ENCODE measurements around the gene TGFBR2. TPM values are rescaled to one million over a fixed set of nuclear protein-coding genes. Genes with fewer than 3 reads are reported as not detected.

TGFBR2 gene
- total RNA-seq, 1 donor from 2014 or later = 289 TPM

DNA sequence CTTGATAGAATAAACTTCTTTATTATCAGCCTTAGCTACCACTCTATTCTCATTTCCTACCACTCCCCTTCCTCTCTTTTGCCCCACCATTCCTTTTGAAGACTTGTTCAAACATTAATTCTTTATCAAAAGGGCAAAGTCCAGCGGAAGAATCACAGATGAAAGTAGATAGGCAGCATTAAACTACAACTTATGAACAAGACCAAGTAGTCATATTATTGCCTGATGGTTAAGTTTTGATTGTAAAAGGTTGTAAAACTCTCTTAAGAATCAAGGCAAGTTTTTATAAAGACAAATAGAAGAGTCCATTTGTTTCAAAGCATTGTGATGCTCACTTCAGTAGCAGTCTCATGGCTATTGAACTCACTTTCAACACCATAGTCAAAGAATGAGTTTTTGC is 22.4 kb upstream of the TGFBR2 start:
- ATAC-seq (no peak), DNase-seq (no peak)
- TF ChIP-seq, protein P1, sequence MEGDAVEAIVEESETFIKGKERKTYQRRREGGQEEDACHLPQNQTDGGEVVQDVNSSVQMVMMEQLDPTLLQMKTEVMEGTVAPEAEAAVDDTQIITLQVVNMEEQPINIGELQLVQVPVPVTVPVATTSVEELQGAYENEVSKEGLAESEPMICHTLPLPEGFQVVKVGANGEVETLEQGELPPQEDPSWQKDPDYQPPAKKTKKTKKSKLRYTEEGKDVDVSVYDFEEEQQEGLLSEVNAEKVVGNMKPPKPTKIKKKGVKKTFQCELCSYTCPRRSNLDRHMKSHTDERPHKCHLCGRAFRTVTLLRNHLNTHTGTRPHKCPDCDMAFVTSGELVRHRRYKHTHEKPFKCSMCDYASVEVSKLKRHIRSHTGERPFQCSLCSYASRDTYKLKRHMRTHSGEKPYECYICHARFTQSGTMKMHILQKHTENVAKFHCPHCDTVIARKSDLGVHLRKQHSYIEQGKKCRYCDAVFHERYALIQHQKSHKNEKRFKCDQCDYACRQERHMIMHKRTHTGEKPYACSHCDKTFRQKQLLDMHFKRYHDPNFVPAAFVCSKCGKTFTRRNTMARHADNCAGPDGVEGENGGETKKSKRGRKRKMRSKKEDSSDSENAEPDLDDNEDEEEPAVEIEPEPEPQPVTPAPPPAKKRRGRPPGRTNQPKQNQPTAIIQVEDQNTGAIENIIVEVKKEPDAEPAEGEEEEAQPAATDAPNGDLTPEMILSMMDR (IDR thresholded peaks at IDR 0.05) = no peak
- intact Hi-C loops (cut with DNase I) = no loop called here
- H3K36me3 ChIP-seq = no peaks in the 10 kb centered on the region
- H3K27ac ChIP-seq = no peak overlapping the region
- no peaks in the 10 kb centered on the region for H3K27me3 ChIP-seq (ENCODE audit: low read depth)
- no peak overlapping the region for H3K4me3 ChIP-seq
- H3K4me1 ChIP-seq = no peaks in the 10 kb centered on the region
- no peaks in the 10 kb centered on the region for H3K9me3 ChIP-seq

DNA sequence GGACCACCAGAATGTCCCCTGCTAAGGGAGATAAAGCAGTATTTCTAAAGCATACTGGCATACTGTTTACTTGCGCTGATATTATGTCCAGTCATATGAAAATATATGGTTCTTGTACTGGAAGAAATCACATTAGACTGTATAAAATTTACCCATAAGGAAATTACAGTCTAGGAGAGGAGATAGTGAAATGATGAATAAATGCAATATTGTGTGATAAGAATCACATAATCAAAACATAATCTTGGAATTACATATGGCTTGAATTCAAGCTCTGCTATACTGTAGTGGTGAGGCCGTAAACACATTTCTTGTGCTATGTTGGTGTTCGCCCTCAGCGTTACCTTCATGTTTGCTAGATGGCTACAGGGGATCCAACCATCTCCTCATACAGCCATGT is 20.7 kb upstream of the TGFBR2 start:
- TF ChIP-seq, protein P1 (IDR thresholded peaks at IDR 0.05) = no peak
- DNase-seq = no peak
- Histone ChIP-seq H3K4me3 (no peak overlapping the region), H3K27ac (no peak overlapping the region), H3K4me1 (no peaks in the 10 kb centered on the region), H3K36me3 (no peaks in the 10 kb centered on the region), H3K27me3 (ENCODE audit: low read depth) (no peaks in the 10 kb centered on the region), H3K9me3 (no peaks in the 10 kb centered on the region)
- no peak for ATAC-seq
- intact Hi-C loops (cut with DNase I) = no loop called here

DNA sequence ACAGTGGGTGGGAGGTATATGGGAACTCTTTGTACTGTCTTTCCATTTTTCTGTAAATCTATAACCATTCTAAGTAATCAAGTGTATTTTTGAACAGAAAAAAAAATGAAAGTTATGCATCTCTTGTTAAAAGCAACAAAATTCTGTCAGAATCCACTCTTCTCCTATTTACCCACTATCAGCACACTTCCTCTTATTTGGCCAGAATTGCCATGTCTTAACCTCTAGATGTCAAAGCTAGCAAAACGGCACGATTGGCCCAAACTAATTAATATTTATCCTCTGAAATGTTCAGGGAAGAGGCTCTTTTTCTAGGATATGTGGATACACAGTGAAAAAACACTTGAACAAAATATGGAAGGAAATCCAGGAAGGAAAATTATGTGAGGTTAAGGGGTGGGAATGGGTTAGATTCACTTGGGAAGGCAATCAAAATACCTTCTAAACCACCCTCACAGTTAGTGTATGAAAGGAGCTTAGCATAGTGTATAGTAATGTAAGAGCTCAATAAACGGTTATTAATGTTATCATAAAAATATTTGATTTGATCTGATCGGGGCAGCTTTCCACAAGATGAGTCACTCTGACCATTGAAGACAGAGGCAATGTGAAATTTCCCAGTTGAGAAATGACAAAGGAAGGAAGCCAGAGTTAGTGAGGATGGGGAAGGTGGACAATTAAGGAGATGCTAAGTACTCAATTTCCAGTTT is 20.1 kb upstream of the TGFBR2 start:
- DNase-seq (no peak), ATAC-seq (no peak)
- TF ChIP-seq, protein P1 (IDR thresholded peaks at IDR 0.05) = no peak

DNA sequence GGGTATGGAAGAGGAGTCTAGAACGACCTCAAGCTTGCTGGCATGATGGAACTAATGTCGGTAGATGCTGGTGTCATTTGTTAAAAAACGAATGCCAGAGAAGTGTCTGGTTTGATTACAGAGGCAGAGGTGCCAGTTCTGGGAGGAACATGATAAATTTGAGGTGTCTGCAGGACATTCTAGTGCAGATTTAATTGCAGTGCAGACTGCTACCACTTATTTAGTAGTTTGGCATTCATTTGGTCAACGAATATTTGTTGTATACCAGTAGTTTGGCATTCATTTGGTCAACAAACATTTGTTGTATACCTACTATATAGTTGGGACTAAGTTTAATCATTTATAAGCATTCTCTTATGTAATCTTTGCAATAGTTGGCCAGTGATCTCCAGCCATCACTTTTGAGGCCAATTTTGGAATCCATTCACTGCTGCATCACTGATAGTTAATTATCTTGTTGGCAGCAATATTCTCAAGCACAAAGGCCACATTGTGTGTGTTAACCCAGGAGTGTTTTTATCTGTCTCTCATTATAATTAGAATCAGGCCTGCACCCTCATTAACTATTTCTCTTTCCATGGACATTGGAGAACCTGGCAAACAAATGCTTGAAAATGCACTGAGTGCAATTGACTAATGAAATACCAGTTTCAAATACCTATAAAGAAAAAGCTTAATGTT is 19.5 kb upstream of the TGFBR2 start:
- no peak for ATAC-seq
- Histone ChIP-seq H3K9me3 (no peaks in the 10 kb centered on the region), H3K36me3 (no peaks in the 10 kb centered on the region), H3K4me3 (no peak overlapping the region), H3K4me1 (no peaks in the 10 kb centered on the region), H3K27me3 (ENCODE audit: low read depth) (no peaks in the 10 kb centered on the region), H3K27ac (no peak overlapping the region)
- intact Hi-C loops (cut with DNase I) = no loop called here
- TF ChIP-seq, protein P1 (IDR thresholded peaks at IDR 0.05) = no peak
- DNase-seq = no peak

More for the DNA sequence above, 20.1 kb upstream of the TGFBR2 start:
- H3K27me3 ChIP-seq (ENCODE audit: low read depth) = no peaks in the 10 kb centered on the region
- intact Hi-C loops (cut with DNase I) = no loop called here
- H3K4me1 ChIP-seq = no peaks in the 10 kb centered on the region
- no peak overlapping the region for H3K4me3 ChIP-seq
- H3K27ac ChIP-seq = no peak overlapping the region
- H3K36me3 ChIP-seq = no peaks in the 10 kb centered on the region
- H3K9me3 ChIP-seq = no peaks in the 10 kb centered on the region

DNA sequence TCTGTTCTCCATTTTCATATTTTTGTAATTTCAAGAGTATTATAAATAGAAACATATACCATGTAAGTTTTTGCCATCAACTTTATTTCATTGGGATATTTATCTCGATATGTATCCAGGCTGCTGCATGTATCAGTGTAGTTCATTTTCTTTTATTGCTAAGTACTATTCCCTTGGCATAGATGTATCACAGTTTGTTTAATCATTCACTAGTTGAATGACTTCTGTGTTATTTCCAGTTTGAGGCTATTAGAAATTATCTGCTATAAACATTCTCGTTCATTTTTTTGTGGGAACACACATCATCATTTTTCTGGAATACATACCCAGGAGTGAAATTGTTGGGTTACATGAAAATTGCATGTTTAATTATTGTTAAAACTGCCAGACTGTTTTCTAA is 18.5 kb upstream of the TGFBR2 start:
- H3K27me3 ChIP-seq (ENCODE audit: low read depth) = no peaks in the 10 kb centered on the region
- H3K4me1 ChIP-seq = no peaks in the 10 kb centered on the region
- TF ChIP-seq, protein P1 (IDR thresholded peaks at IDR 0.05) = no peak
- ATAC-seq (no peak), DNase-seq (no peak)
- intact Hi-C loops (cut with DNase I) = no loop called here
- no peak overlapping the region for H3K4me3 ChIP-seq
- no peaks in the 10 kb centered on the region for H3K36me3 ChIP-seq
- H3K9me3 ChIP-seq = no peaks in the 10 kb centered on the region
- no peak overlapping the region for H3K27ac ChIP-seq

Data from lower lobe of right lung (tissue), 2 donors.